Measurements from ENCODE around the gene C2CD2.

C2CD2 gene

GRCh38 chr21:41933313-41934079 is 20.3 kb downstream of the C2CD2 start:
- no peak for DNase-seq

GRCh38 chr21:41932576-41933312 is 21.1 kb downstream of the C2CD2 start:
- DNase-seq, result no peak

- no peak for DNase-seq
Measured at GRCh38 chr21:41932191-41932575, 21.6 kb downstream of the C2CD2 start.

- no peak for DNase-seq
Measured at GRCh38 chr21:41931041-41931451, 22.8 kb downstream of the C2CD2 start.

GRCh38 chr21:41929248-41929647 is 24.6 kb downstream of the C2CD2 start:
- DNase-seq, result no peak

DNA sequence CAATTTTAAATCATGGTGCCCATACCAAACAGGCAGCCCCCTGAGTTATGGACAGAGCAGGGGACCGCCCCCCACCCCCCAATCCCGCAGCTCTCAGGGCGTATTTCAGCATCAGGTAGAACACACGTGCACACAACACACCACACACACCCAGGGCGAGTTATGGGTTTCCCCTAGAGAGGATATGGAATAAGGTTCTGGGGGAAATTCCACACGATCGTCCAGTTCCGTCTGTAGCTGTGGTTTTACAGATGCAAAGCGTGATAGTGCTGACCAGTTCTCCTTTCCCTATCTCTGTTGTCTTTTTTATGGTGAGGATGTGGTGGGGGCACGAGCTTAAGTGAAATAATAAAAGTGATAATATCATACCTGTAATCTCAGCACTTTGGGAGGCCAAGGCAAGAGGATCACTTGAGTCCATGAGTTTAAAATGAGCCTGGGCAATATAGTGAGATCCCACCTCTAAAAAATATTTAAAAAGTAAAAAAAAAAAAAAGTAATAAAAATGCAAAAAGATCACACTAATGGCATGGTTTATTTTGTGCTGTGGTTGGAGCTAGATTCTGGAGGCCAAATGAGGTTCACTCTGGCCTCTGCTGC is 25.1 kb downstream of the C2CD2 start:
- no peak for DNase-seq

DNA sequence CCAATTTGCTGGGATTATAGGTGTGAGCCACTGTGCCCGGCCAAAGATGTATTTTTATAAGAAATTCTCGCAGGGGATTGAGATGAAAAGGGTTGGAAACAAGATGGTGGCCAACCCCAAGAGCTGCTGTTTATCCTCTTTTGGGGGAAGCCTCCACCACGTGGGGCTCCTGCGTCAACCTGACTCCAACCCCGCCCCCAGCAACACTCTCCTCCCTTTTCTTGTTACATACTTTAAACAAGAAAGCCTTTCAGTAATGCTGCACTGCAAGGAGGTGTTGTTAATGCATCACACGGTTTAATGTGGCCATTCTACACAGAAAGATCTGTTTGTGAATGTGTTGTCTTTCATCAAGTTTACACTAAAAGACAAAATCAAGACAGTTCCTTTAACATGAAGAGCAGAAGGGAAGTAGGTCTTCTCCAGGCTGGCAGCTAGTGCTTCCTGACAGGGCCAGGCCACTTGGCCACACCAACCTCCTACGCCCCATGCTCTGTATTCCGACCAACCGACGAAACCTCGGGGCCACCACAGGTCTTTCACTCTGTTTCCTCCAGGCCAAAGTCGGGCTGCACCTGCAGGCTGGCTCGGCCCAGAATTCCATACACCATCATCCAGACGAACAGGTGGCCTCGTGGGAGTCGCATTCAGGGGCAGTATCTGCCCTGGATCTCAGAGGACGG is 25.9 kb downstream of the C2CD2 start:
- DNase-seq, result no peak

DNA sequence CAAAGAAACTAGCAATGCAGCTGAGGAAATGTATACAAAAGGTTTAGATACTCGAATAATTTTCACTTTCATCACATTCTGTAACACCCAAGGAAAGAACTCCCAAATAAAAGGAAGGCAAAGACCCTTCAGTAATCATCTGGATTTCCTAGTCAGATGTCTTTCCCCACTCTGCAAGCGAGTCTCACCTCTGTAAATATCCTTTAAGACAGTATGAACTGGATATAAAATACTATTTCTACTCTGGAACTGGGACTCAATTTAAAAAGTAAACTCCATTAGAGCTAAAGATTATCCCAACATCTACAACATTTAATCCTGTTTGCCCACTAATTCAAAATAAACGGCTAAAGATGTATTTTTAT is 27.0 kb downstream of the C2CD2 start:
- no peak for DNase-seq

- DNase-seq, result peak in 2 of 51 donors; percentile 32 to 59
Measured at GRCh38 chr21:41926117-41926806, 27.6 kb downstream of the C2CD2 start.

GRCh38 chr21:41925767-41926116 is 28.1 kb downstream of the C2CD2 start:
- DNase-seq, result no peak

DNA sequence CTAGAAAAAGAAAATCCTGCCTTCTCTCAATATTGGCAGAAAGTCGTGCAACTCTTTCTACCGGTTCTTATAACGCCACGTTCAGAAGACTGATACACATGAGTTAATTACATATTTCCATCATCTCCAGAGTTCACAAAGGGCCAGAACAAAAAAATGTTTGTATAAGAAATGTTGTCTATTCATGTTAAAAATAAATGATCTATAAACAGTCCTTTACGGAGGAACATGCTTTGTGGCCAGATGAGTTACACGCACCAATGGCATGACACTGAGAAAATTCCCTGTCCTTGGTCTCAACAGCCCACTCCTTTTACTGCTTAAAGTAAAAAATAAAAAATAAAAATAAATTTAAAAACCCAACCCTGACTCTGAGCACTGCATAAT is 29.5 kb downstream of the C2CD2 start:
- DNase-seq, result no peak

- DNase-seq, result no peak
Measured at GRCh38 chr21:41923631-41924367, 30.0 kb downstream of the C2CD2 start.

- no peak for DNase-seq
Measured at GRCh38 chr21:41923186-41923585, 30.6 kb downstream of the C2CD2 start.

DNA sequence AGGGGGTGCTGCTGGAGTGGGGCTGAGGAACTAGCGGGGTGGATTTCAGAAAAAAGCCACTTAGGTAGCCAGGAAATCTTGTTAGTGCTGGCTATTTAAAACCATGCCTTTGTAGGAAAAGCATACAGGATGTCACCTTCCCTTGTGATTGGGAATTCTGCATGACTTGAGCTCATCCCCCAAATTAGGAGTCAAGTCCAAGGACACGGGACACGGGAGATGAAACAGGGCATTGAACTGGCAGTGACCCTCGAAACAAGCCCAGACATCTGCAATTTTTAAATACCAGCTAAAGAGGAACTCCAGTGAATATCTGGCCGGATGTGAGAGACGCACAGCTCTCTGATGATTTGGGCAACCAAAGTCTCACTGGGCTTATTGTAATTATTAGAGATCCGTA is 32.8 kb downstream of the C2CD2 start:
- DNase-seq, result no peak

- no peak for DNase-seq
Measured at GRCh38 chr21:41920476-41920875, 33.3 kb downstream of the C2CD2 start.

DNA sequence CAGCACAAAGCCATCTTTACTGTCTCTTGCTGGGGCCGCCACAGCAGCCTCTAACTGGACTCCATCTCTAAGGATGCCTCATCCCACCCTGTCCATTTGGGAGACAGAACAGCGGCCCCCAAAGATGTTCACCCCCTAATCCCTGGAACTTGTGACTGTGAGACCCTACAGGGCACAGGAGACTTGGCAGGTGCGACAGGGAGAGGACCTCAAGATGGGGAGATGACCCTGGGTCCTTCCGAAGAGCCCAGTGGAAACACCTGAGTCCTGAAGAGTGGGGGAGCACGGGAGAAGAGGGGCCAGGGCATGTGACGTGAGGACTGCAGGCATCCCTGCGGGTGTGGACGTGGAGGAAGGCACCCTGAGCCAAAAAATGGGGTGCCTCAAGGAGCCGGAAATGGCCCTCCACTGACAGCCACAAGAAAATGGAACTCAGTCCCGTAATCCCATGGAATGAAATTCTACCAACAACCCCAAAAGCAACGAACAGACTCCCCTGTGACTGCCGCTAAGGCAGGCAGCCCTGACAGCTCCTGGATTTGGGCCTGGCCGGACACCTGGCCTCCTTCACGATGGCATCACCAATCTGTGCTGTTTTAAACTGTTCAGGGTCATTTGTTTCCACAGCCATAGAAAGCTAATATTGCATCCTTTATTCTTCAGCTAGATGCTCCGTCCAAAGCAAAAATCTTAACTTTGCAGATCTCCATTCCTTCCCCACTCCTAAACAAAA is 34.0 kb downstream of the C2CD2 start:
- DNase-seq, result no peak

GRCh38 chr21:41918561-41919358 is 35.1 kb downstream of the C2CD2 start:
- DNase-seq, result no peak

DNA sequence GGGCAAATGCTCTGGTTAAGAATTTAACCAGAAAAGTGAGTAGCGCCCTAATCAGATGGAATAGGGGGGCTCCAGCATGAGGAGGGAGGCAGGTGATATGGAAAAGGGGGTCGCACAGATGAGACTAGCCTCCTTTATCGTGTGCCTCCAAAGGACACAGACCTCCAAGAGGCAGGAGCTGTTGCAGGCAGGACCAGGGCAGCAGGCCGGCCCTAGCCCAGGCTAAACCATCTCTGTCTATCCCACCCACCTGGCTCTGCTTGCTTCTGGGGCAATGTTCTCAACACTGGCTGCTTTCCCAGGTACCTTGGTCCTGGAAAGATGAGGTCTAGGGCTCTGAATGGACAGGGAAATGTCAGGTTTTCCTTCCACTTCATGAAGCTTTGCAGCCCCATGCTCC is 36.3 kb downstream of the C2CD2 start:
- DNase-seq, result no peak

DNA sequence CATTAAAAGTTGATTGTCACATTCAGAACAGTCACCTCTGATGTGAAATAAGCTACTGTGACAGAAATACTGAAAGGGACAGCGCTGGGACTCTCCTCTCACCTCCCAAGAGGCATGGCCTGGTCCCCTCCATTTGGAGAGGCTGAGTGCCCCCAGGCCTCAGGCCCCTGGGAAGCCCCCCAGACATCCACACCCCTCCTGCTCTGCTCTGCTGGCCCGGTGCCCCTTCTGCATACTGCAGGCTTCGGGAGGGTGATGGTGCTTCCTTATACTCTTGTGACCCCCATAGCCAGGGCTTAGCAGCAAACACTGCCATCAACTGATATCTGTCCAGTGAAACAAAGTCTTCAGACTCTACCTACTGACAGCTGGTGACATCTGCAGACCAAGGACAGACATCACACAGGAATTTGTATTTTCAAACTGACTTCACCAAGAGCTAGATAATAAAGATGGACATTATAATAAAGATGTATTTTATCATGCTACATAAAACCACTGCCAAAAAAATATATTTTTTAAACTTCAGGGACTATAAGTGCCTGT is 36.9 kb downstream of the C2CD2 start:
- DNase-seq, result no peak

Measured in hypothalamus (tissue), 51 donors.